Head of caudate nucleus (tissue), 42 donors: Measurements from ENCODE around the gene KCNQ1.

Source experiments
- DNase-seq, 42 donors: peaks; one replicate each; pipeline versions ENCODE4 v3.0.0 to v3.0.0-alpha.2; 2020 to 2021; ENCODE audit warnings: mixed read lengths in 7 of 42
- intact Hi-C: fragments of 100-400 bp; cut with DNase I; formaldehyde crosslinking; loops from one replicate; pipeline ENCODE4 v1.15.0; 2022

KCNQ1 gene

DNA sequence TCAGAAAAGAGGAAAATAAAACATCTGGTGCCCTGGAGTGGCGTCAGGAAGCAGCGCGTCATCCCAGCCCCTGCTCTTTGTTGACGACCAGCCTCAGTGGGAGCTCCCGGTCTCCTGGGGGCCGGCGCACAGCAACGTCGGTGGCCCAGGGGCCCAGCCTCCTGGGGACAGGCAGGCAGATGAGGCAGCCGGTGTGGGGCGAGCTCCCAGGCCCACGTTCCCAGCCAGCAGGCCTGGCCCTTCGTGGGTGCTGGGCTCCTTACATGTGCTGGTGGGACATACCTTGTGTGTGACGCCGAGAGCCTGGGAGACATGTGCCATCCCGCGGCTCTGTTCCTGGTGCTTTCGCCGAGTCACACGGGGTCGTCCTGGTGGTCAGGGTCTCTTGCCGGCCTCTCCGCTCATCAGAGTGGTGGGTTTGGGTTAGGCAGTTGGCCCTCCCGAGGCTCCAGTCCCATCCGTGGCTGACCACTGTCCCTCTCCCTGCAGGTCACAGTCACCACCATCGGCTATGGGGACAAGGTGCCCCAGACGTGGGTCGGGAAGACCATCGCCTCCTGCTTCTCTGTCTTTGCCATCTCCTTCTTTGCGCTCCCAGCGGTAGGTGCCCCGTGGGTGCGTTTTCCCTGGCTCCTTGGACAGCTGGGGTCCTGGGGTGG lies 138.3 kb downstream of the KCNQ1 start:
- intact Hi-C loops = no loop called here
- DNase-seq = peak in 31 of 42 donors; percentile 0 to 42 (median 5)

- peak in 12 of 42 donors; percentile 1 to 33 (median 6) for DNase-seq
- intact Hi-C loops = no loop called here
These were observed 138.8 kb downstream of the KCNQ1 start for GRCh38 chr11:2583605-2583958.

- peak in 2 of 42 donors; percentile 0 to 16 for DNase-seq
- intact Hi-C loops = no loop called here
These were observed 139.6 kb downstream of the KCNQ1 start for GRCh38 chr11:2584434-2584811.

DNA sequence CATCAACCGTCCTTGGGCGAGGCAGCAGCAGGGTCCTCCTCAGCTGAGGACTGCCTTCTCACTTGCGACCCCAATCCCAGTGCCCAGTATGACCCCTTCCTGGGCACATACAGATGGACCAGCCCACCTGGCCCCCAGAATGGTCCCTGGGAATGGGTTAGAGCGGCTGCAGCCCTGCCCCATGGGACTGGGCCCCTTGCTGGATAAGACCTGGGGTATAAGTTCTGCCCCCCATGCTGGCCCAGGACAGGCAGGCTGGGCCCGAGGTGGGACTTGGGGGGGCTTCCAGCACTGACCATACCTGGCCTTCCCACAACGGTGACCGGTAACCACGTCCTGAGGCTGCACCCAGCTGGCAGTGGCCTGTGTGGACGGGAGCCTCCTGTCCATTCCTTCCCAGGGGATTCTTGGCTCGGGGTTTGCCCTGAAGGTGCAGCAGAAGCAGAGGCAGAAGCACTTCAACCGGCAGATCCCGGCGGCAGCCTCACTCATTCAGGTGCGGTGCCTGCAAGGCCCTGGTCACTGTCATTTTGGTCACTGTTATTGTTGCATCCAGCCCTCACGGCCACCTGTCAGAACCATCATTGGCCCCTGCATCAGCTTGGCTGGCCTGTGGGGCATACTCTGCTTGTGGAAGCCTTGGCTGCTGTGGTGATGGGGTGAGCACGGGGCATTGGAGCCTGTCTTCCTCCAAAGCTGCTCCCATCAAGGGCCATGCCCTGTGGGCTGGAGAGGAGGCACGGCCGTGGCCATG lies 140.2 kb downstream of the KCNQ1 start:
- intact Hi-C loops = no loop called here
- peak in 20 of 42 donors; percentile 0 to 38 (median 8) for DNase-seq

GRCh38 chr11:2585566-2586086 lies 140.8 kb downstream of the KCNQ1 start:
- DNase-seq = peak in 11 of 42 donors; percentile 1 to 23 (median 7)
- intact Hi-C loops = no loop called here

- peak in 14 of 42 donors; percentile 0 to 29 (median 6) for DNase-seq
These were observed 141.4 kb downstream of the KCNQ1 start for GRCh38 chr11:2586087-2586792.

GRCh38 chr11:2586793-2587131 lies 142.0 kb downstream of the KCNQ1 start:
- DNase-seq = peak in 5 of 42 donors; percentile 0 to 35 (median 6)
- intact Hi-C loops = no loop called here

More at GRCh38 chr11:2586087-2586792, 141.4 kb downstream of the KCNQ1 start:
- intact Hi-C loops = no loop called here

DNA sequence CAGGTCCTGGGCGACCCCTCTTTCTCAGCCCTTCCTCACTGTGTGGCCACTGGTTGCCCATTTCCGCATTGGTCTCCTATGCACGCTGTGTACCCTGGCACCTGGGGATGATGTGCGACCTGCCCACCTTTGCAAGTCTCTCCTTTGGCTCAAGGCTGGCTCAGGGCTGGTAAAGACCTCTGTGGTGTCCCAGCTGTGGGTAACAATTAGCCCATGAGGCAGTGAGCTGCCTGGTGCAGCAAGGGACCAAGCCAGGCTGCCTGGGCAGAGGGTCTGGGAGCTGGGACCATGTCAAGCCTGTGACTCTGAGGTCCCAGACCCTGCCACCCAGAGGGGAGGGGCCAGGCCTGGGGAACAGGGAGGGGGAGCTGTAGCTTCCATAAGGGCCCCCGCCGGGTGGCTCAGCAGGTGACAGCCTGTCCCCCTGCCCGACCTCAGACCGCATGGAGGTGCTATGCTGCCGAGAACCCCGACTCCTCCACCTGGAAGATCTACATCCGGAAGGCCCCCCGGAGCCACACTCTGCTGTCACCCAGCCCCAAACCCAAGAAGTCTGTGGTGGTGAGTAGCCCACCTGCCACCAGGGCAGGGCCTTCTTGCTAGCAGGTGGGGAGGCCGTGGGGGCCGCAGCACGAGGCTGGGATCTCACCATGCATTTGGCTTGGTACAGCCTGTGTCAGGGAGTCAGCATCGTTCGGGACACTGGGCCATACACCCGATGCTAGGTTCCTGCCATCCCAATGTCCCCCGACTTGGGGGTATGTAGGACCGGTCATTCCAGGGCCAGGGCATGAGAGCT lies 142.5 kb downstream of the KCNQ1 start:
- intact Hi-C loops = no loop called here
- peak in 13 of 42 donors; percentile 0 to 31 (median 8) for DNase-seq

- DNase-seq = peak in 12 of 42 donors; percentile 1 to 31 (median 12)
- intact Hi-C loops = no loop called here
These were observed 143.4 kb downstream of the KCNQ1 start for GRCh38 chr11:2587976-2588748.

DNA sequence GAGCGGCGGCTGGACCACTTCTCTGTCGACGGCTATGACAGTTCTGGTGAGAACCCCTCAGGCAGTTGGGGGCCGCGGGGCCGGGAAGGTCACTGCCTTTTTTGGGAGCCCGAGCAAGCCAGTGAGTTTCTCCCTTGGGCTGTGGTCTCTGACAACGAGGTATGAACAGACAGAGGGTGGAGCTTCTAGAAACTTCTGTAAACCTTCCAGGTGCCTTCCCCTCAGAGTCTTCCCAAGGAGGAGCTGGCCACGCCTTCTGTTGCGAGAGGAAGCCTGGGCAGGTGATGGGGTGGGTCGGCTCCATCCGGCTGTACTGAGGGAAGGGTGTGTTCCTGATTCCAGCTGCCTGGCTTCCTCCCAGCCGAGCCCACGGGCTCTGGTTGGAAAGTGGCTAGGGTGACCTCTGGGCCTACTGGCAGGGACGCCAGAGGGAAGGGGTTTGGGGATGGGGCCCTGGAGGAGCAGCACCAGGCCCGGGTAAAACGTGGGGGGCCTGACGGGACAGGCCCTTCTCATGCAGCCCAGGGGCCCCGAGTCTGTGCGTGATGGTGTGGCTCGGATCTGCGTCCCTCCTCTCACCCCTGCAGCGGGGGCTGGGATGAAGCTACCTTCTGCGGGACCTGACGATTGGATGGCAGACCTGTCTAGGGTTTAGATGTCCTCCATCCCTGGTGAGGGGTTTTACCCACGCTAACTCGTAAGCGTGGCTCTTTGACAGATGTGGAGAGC lies 144.2 kb downstream of the KCNQ1 start:
- intact Hi-C loops = no loop called here
- peak in 19 of 42 donors; percentile 0 to 39 (median 10) for DNase-seq

DNA sequence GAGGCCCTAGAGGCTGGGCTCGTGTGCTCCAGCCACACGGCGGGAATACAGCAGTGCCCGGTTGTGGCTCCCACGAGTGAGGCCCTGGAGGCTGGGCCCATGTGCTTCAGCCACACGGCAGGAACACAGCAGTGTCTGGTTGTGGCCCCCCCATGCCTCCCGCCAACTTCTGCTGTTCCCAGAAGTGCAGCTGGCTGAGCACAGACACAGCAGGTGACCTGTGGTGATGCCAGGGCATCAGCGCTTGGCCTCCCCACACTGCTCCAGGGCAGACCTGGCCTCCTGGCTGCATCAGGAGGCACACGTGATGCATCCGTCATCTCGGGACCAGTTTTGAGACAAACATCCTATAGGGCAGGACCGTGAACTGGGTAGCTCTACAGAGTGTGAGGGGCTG lies 144.7 kb downstream of the KCNQ1 start:
- peak in 24 of 42 donors; percentile 0 to 43 (median 14) for DNase-seq
- intact Hi-C loops = no loop called here

GRCh38 chr11:2590131-2590964 lies 145.5 kb downstream of the KCNQ1 start:
- intact Hi-C loops = no loop called here
- peak in 21 of 42 donors; percentile 1 to 35 (median 10) for DNase-seq

DNA sequence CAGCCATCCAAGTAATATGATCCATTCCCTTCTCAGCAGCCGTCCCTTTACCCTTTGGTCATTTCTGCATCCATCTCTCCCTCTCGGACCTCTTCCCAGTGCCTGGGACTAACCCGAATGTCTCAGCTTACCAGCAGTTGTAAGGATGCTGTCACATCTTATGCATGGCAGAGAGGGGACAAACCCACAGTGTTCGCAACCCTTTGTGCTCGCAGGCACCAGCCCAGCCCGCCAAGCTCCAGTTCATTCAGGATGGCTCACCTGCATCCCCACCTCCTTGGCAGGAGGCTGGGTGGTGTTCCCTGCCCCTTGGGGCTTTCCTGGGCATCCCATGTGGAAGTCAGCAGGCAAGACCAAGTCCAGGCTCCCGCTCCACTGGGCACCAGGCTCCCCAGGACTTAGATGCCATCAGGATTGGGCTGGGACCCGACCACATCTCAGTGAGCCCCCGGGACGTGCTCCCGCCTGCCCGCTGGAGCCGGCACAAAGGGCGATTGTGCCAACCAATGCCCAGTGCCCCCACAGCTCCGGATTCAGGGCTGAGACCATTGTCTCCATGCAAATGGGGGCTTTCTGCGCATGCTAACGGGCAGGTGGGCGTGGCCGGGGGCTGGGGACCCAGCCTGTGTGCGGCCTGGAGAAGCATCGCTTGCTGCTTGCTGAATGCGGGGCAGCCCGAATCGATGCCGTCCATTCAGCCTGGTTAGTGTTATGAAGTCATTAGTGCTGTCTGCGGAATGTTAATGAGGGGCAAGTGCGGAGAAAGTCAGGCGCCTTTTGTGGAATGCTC lies 146.4 kb downstream of the KCNQ1 start:
- peak; percentile 58 to 98 (median 86) for DNase-seq
- intact Hi-C loops = no loop called here

DNA sequence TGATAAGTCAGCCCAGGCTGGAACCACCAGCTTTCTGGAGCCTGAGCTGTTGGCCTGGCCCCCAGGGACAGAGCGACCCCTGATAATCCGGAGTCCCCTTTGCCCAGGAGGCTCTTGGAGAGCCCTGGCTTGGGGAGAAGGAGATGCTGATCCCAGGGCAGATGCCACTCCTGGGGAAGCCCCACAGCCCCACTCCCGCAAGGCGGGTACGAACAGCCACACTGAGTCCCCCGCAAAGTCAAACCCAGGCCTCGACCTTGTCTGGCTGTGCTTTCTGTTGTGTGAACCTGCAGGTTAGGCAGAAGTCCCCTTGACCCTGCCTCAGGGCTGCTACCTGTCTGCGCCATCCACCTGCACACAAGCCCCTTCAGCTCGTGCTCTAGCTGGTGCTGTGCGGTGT lies 147.0 kb downstream of the KCNQ1 start:
- intact Hi-C loops = no loop called here
- DNase-seq = peak in 11 of 42 donors; percentile 2 to 34 (median 12)

DNA sequence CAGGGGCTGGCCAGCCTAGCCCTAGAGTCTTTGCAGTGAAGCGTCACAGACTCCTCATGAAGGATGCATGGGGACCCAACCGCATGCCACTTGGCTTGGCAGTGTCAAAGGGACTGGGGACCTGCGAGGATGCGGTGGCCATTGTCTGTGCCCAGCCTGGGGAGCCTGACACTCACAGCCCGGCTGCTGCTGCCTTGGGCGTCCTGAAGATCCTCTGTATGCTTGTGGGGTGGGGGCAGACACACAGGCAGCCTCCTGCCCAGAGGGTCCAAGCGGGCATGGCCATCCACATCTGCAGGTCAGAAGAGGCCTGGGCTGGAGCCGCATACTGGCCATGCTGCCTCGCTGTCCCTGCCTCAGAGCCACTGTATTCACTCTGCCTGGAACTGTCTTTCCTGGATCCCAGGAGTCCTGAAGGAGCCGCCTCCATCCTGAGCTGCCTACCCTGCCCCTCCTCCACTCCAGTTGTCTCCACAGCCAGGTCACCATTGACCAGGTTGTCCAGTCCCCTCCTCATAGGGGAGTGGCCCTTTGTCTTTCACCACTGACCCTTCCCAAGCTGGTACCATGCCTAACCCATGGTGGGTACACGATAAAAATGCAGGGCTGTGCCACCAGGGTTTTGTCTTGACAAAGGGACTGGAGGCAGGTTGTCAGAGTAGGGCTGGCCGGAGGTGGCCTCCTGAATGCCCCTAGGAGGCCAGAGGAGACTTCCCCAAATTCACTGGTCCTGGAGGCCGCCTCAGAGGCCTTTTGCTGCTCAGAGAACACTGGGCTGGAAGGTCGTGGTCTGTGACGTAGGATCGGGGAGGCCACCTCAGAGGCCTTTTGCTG lies 148.0 kb downstream of the KCNQ1 start:
- intact Hi-C loops = no loop called here
- DNase-seq = peak in 15 of 42 donors; percentile 0 to 38 (median 18)
